ENCODE results near the gene TMC1.

TMC1 gene

DNA sequence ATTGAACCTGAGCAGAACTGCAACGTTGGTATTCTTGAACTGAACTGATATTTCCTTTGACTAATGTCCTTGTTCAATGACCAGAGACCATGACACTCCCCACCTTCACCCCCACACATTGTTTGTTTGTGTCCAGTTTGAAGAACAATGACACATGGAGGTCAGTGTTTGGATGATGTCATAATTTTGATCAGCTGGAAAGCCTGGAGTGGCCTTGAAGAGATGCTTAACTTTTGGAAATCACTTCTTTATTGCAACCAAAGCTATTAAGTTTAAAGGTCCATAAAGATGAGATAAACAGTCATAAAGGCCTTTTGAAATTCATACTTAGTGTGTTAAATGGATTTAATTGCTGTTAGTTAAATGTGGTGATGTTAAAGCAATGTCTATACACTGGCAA lies 92.7 kb downstream of the TMC1 start:
- no peak for DNase-seq (ENCODE audit: low read depth in 3 of 3)

DNA sequence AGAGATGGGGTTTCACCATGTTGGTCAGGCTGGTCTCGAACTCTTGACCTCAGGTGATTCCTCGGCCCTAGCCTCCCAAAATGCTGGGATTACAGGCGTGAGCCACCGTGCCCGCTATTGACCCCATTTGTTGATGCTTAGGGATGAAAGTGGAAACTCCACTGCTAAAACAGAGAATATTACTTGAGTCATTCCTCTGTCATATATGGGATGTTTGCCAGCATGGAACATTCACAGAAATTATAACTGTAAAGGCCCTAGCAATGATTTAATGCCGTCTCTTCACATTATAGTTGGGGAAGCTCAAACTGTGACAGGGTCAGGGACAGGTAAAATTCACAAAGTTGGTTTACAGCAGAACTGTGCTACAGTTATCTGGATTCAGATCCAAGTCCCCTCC lies 94.5 kb downstream of the TMC1 start:
- DNase-seq (ENCODE audit: low read depth in 3 of 3), result no peak

DNA sequence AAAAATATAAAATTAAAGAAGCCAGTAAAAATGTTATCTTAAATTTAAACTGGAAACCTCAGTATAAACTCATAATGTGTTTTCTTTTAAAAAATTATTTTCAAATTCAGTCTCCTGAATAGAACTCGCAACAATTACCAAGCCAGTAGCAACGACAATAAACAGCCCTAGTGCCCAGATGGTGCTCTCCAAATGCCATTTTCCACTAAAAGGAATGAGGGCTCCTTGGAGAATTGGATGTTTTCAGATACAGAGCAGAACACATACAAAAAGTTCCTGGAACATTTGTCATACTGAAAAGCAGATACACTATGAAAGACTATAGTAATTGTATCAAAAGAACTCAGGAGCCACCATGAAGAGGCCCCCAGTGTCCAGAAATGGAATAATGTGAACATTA lies 97.4 kb downstream of the TMC1 start:
- no peak for DNase-seq (ENCODE audit: low read depth in 3 of 3)

DNA sequence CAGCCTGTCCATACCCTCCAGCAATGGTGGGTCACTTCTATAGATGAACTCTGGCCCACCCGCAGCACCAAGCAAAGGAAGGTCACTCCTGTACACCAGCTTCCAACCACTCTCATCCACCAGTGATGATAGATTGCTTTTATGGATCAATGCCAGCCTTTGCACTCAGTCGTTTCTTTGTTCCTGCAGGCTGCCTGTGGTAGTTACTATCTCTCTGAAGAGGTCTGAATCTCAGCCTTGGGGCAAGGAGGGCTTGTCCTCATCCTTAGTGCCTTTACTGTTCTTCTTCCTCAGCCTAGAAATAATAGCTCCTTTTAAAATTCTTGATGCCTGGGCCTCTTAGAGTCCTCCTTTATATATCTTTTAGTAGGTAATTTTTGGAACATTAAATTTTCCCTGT lies 100.8 kb downstream of the TMC1 start:
- no peak for DNase-seq (ENCODE audit: low read depth in 3 of 3)

DNA sequence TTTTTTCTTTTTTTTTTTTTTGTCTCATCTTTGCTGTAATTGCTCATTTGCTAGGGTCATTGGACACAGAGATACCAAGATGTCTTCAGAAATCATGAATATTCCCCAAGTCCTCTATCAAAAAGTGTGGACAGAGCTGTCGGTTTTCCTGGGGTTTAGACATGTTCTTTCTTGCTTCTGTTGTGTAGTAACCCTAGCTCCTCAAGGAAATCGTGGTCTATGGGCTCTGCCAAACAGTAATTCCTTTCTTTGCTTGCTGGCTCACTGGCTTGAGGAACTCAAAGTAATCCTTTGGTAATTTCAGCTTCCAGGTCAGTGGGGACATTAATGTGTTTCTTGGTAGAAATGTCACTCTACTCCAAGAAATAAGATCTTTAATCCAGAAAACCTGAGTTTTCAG lies 101.7 kb downstream of the TMC1 start:
- DNase-seq (ENCODE audit: low read depth in 3 of 3), result no peak

DNA sequence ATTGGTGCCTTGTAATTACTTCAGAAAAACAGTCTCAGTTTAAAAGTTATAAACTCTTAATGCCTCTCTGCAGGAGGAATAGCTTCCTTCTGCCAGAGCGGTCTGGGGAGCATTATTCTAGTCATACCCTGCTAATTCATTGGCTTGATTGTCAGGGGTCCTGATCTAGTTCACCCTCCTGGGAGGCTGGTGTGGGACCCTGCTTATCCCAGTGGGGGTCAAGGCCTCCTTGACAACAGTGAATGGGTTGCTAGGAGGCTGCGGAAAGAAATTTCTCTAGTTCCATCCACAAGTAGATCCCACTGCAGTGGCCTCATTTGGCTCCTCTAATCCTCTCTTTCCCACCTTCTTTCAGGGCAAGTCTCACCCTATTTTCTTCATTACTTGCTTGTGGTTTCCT lies 105.7 kb downstream of the TMC1 start:
- no peak for DNase-seq (ENCODE audit: low read depth in 3 of 3)

DNA sequence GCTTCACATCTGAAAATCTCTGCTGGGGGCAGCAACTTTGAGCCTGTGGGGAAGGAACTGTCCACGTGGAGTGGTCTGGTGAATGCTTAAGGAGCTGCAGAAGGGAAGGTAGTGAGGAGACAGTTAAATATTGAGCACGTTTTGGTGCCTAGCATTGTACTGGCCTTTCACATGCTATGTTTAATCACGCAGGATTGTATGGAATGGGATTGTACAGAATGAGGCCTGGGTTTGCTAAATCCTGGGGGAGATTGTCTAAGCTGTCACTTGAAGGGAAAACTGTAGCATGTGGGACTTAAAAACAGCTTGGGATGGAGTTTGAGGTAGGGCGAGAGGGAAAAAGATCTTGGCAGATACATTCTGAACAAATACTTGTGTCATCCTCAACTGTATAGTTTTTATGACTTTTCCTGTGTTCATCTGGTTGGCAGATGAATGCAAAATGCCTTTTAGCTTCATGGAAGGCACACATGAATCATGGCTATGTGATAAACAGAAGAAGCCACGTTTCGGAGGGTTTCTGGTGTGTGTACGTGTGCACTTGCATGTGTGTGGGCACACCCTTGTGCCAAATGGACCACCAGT lies 106.6 kb downstream of the TMC1 start:
- no peak for DNase-seq (ENCODE audit: low read depth in 3 of 3)

DNA sequence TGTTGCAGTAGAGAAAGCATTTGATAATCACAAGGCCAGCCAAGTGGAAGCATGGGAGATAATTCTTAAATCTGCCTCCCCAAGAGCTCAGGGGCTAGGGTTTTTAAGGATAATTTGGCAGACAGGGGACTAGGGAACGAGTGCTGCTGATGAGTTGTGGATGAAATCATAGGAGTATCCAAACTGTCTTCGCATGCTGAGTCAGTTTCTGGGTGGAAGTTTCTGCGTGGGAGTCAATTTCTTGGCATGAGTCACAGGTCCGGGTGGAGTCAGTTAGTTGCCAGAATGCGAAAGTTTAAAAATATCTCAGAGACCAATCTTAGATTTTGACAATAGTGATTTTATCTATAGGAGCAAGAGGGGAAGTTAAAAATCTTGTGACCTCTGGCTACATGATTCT lies 112.6 kb downstream of the TMC1 start:
- no peak for DNase-seq (ENCODE audit: low read depth in 3 of 3)

DNA sequence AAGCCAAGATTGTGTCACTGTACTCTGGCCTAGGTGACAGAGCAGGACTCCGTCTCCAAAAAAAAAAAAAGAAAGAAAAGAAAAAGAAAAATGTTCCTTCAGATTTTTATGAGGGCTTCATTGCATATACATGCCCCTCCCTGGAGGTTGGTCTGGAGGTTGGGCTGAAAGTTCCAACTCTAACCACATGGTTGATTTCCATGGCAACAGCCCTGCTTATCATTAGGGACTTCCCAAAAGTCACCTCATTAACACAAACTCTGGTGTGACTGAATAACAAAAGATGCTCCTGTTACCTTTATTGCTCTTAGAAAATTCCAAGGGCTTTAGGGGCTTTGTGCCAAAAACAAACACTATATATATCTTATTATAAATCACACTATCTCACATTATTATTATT lies 113.8 kb downstream of the TMC1 start:
- no peak for DNase-seq (ENCODE audit: low read depth in 3 of 3)

DNA sequence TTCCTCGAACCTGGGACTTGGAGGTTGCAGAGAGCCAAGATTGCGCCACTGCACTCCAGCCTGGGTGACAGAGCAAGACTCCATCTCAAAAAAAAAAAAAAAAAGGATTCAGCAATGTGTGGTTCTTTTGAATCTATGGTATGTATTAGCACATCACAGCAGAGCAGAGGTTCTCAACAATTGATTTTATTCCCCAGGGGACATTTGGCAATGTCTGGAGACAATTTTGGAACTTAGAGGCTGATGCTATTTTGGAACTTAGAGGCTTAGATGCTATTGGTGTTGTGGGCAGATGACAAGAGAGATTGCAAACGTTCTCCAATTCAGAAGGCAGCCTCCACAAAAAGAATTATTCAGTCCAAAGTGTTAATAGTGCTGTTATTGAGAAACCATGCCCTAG lies 115.2 kb downstream of the TMC1 start:
- DNase-seq (ENCODE audit: low read depth in 3 of 3), result no peak

DNA sequence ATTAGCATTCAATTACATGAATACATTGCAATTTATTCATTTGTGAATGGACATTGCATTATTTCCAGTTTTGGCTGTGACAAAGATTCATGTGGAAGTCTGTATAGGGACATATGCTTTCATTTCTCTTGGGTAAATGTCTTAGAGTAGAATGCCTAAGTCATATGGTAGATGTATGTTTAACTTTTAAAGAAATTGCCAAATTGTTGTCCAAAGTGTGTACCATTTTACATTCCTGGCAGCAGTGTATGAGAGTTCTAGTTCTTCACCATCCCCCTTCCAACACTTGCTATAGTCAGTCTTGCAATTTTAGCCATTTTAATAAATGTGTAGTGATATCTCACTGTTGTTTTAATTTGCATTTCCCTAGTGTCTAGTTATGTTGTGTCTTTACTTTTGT lies 122.2 kb downstream of the TMC1 start:
- DNase-seq (ENCODE audit: low read depth in 3 of 3), result no peak

DNA sequence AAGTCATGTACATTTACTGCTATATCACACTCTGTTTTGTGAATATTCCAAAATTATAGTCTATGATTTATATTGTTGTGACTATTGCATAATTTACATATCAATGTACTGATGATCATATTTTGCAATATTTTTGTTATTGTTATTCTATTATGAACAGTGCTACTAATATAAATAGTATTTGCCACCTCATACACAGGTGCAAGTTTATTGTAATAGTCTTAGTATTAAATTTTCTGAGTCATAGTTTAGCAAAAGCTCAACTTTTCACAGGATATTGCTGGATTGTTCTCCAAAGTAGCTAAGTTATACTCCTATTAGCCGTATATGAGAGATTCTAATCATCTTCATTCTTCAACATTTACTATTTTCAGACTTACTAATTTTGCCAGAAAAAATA lies 124.7 kb downstream of the TMC1 start:
- DNase-seq (ENCODE audit: low read depth in 3 of 3), result no peak

DNA sequence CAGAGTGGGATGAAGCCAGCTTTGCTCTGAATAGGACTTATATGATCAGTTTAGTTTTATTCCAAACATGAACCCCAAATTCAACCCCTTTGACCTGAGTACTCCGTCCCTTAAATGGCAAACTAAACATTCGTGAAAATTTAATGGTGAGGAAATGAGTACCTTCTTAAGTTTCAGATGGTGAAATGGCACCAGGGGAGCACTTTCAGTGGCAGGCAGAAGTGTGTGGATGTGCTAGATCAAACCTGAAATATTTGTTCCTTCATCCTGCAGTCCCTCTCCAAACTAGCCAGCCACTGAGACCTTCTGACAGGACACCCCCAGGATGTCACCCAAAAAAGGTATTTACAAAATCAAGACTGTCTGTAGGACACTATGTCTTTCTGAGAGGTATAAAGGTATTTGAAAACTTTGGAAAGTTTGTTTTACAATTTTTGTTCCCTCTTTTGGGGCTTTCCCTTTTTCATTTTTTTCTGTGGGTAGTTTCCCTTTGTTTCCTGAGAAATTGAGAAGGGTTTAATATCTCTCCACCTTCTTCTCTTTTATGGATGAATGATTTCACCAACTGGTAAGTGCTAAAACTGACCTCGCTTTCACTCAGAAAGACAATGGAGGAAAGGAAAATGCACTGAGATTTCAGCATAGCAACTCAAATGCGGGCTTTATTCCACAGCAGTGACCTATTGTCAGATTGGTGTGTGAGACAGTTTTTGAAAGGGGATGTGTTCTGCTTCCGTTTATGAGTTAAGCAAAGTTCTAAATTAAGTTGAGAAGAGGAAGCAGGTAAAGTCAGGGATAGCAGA lies 127.1 kb downstream of the TMC1 start:
- no peak for DNase-seq (ENCODE audit: low read depth in 3 of 3)

DNA sequence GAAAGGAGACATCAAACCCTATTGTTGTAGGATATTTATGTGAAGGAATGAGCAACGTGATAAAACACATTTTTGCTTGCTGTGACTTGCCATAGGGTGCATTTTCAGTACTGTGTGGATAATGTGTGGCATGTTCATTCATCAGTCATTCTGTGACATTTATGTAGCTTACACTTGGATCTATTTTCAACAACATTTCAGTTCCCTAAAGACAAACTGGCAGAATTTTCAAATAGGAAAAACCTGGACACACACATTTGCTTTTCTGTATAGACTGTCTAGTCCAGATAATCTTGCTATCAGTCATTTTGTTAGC lies 127.7 kb downstream of the TMC1 start:
- no peak for DNase-seq (ENCODE audit: low read depth in 3 of 3)

DNA sequence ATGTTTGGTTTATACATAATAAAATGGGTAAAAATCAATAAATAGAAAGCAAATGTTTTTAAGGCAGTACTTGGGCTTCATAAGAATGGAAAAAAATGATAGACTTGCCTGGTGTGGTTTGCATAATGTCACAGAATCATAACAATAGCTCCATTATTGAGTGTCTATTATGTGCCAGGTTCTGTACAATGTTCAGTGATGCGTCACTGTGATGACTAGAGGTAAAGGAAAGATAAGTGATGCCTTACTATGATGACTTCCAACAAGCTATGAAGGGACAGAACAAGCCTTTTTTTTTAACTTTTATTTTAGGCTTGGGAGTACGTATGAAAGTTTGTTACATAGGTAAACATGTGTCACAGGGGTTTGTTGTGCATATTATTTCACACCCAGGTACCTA lies 128.8 kb downstream of the TMC1 start:
- DNase-seq (ENCODE audit: low read depth in 3 of 3), result no peak

DNA sequence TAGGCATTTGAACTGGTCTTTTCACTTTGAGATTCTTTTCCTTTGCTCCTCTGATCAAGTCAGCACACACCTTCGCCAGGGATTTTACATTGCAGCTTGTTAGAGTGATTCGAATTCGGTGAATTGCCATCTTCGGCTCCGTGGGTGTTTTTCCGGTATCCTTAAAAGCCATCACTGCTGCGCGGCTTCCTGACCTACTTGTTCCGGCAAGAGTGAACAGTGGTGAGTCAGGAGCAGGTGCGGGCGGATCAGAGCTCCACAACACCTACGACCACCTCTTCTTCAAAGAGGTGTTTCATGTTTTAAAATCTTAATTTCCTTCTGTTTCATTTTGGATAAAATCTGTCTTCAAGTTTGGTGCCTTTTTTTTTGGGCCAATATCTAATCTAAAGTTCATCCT lies 134.6 kb downstream of the TMC1 start:
- no peak for DNase-seq (ENCODE audit: low read depth in 3 of 3)

DNA sequence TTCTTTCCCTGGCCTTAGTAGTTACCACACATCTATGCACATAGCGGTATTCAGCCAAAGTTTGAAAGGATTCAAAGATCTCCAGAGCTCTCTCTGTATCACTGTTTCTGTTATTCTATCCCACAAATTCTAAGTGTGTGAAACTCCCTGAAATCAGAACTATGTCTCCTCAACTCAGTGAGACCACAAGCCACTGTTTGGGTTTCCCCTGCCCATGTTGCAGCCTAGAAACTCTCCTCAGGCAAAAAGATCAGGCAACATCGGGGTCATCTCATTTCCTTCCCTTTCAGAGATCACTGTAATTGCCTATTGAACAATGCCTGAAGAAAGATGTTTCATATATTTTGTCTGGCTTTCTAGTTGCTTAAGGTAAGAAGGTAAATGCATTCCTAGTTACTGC lies 135.6 kb downstream of the TMC1 start:
- no peak for DNase-seq (ENCODE audit: low read depth in 3 of 3)

DNA sequence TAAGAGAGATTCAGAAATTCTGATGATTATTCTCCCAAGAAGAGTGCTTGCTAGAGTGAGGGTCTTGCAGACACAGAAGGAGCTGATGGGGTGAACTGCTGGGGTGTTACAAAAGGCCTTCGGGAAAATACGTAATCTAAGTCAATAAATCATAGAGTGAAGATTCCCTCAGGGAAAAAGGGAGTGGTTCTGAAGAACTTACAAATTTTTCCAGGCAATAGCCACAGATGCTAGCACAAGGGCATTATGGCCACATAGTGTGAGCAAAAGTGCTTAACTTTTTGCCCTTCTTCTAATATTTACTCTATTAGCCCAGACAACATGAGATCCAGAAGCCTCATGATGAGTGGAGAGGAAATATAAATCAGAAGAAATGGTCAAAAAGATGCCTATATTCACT lies 137.3 kb downstream of the TMC1 start:
- no peak for DNase-seq (ENCODE audit: low read depth in 3 of 3)

DNA sequence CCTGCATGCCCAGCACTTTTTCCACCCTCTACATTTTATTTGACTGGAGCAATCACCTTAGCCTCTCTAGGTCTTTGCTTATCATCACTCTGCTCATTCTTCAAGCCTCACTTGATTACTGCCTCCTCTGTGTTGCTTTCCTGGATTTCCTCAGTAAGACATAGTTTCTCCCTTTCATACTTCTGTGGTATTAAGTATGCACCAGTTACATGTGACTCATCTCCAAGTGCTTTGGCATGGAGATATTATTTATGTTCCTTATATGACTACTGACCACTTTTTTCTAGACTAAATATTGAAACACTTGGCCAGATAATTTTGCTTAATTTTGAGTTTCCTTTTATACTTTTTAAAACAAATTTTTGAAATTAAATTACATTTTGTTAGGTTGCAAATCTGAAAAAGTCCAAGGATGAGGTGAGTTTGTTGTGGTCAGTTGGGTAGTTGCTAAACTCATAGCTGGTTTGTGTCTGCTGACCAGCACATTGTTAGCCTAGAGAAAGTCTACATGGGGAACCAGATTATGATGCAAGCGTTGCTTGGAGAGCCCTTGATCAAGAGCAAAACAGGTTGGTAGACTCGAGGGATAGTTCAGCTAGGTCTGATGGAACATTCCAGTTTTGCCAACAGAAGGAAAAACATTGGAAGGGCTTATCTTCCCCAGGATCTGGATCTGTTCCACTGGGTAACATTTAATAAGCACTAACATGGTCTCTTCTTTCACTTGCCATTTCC lies 140.2 kb downstream of the TMC1 start:
- no peak for DNase-seq (ENCODE audit: low read depth in 3 of 3)

DNA sequence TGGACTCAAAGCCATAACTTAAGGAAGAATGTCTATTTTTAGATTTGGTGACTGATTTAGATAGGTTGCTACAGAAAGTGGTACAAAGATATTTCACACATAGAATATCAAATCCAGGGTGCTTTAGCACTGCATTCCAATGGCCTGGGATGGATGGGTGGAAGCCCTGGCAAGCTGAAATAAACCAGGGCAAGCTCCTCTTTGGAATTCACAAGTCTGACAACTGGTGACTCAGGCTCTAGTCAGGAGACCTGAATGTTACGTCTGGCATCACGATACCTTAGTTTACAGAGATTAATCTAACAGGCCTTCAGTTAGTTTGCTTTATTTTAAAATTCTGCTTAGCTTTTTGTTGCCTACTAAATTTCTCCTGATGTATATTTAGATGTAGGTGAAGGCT lies 144.0 kb downstream of the TMC1 start:
- no peak for DNase-seq (ENCODE audit: low read depth in 3 of 3)

DNA sequence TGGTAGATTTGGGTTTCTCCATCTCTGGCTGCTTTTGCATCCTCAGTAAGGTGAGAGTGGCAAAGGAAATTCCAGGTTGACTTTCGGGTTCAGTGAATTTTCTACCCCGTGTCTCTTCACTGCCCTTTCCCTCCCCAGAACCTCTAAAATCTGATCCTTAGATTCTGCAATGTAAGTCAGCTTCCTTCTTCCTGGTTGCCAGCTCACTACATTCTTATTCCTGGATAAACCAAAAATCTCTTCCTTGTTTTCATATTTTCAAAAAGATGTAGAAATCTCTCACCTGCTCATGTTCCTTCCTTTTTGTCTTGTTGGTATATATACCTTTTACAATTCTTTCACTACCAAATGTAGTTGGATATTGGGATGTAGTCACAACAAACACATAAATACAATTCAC lies 145.8 kb downstream of the TMC1 start:
- DNase-seq (ENCODE audit: low read depth in 3 of 3), result no peak

DNA sequence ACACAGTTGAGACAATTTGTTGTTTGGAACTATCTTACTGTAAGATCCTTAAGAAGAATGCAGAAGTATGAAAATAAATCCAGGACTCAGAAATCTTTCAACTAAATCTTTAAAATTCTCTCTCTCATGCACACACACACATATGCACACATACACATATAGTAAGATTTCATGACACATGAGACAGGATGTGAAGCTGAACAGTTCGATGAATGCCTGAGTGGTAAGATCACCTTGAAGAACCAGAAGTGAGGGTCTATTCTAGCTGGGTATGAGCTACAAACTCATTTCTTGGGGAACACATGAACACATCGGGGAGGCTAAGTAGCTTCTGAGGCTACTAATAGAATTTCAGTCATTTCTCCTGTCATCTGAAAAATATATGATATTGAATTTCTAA lies 153.6 kb downstream of the TMC1 start:
- DNase-seq (ENCODE audit: low read depth in 3 of 3), result no peak

DNA sequence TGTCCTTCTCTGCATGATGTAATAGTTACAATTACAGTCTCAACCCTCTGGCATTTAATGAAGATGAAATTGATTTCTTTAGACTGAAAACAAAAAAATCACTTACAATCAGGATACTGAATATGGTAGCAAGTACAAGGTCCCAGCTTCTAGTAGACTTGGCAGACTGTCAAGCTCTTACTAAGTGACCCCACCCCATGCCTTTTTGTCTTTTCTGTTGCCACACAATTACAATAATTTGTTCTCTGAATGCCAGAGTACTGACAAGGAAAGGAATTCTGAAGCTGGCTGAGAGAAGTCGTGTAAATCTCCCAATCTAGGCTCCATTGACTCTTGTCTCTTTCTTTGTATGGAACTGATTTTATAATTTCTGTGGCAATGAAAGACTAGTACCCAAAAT lies 154.2 kb downstream of the TMC1 start:
- DNase-seq (ENCODE audit: low read depth in 3 of 3), result no peak

Data from stimulated activated CD4-positive, alpha-beta T cell treated with anti-CD3 and anti-CD28 coated beads, TNF-alpha, amount 100 ng/mL, for 4 hours (primary cell).